ENCODE measurements around the gene SPDYA. TPM values are rescaled to one million over a fixed set of nuclear protein-coding genes. Genes with fewer than 3 reads are reported as not detected.

The SPDYA gene
- total and polyA plus RNA-seq, 2 donors from 2014 or later: 1.6 TPM; not detected in 1

DNA sequence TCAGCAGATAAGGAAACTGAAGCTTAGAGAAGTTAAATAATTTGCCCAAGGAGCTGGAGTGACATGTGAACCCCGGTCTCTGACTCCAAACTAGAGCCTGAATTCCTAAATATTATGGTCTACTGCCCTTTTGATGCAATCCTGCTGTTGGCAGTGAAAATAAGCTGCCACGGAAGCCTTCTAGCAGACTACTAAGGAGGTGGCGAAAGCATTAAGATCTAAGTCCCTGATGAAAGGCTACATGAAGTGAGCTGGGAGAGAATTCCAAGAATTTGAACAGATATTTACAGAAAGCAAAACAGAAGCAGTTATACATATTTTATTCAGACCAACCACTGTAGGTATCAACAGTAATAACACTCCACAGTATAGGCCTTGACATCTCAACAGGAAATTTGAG lies 31.4 kb downstream of the SPDYA start:
- Histone ChIP-seq H3K9me3 (ENCODE audit: control insufficient read depth in 2 of 3, insufficient read depth in 1 of 3, low read length in 3 of 3) (no peaks in the 10 kb centered on the region), H3K4me1 (ENCODE audit: control insufficient read depth in 2 of 3, insufficient read depth in 2 of 3, low read depth in 1 of 3, low read length in 3 of 3) (no peaks in the 10 kb centered on the region), H3K4me3 (ENCODE audit: low read length in 3 of 3) (no peak overlapping the region), H3K27me3 (ENCODE audit: control insufficient read depth, insufficient read depth, low read length) (no peaks in the 10 kb centered on the region), H3K9ac (ENCODE audit: low read length in 3 of 3) (no peak overlapping the region), H3K36me3 (ENCODE audit: control insufficient read depth in 2 of 3, insufficient read depth in 3 of 3, low read length in 3 of 3) (no peaks in the 10 kb centered on the region), H3K27ac (ENCODE audit: low read depth in 2 of 2, low read length in 2 of 2) (no peak overlapping the region)
- DNase-seq: peak in 2 of 5 donors; percentile 24 to 25
- intact Hi-C loops (cut with DNase I): no loop called here
- TF ChIP-seq, protein P1, sequence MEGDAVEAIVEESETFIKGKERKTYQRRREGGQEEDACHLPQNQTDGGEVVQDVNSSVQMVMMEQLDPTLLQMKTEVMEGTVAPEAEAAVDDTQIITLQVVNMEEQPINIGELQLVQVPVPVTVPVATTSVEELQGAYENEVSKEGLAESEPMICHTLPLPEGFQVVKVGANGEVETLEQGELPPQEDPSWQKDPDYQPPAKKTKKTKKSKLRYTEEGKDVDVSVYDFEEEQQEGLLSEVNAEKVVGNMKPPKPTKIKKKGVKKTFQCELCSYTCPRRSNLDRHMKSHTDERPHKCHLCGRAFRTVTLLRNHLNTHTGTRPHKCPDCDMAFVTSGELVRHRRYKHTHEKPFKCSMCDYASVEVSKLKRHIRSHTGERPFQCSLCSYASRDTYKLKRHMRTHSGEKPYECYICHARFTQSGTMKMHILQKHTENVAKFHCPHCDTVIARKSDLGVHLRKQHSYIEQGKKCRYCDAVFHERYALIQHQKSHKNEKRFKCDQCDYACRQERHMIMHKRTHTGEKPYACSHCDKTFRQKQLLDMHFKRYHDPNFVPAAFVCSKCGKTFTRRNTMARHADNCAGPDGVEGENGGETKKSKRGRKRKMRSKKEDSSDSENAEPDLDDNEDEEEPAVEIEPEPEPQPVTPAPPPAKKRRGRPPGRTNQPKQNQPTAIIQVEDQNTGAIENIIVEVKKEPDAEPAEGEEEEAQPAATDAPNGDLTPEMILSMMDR (IDR thresholded peaks at IDR 0.05; ENCODE audit: borderline replicate concordance, extremely low read depth, insufficient read depth): no peak
- no peak for FAIRE-seq

DNA sequence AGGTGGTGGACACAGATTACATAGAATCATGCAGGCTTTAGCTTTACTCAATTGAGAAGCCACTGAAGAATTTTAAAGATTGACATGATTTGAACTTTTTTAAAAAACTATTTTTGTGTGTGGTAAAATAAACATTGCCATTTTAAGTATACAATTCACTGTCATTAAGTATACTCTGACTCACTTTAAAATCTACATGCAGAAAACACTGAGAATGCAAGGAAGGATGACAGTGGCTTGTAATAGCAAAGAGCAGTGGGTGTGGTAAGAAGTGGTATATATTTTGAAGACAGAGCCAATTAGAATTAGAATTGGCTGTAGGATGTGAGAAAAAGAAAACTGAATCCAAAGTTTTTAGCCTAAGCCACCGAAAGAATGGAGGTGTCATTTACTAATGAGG lies 44.6 kb downstream of the SPDYA start:
- H3K4me1 ChIP-seq (ENCODE audit: control insufficient read depth in 2 of 3, insufficient read depth in 2 of 3, low read depth in 1 of 3, low read length in 3 of 3): no peaks in the 10 kb centered on the region
- FAIRE-seq: no peak
- no peak overlapping the region for H3K27ac ChIP-seq (ENCODE audit: low read depth in 2 of 2, low read length in 2 of 2)
- peaks cover 0 to 3% (median 0%) of the 10 kb centered on the region in 3 donors for H3K36me3 ChIP-seq (ENCODE audit: control insufficient read depth in 2 of 3, insufficient read depth in 3 of 3, low read length in 3 of 3)
- H3K9me3 ChIP-seq (ENCODE audit: control insufficient read depth in 2 of 3, insufficient read depth in 1 of 3, low read length in 3 of 3): no peaks in the 10 kb centered on the region
- DNase-seq: no peak
- intact Hi-C loops (cut with DNase I): no loop called here
- H3K27me3 ChIP-seq (ENCODE audit: control insufficient read depth, insufficient read depth, low read length): no peaks in the 10 kb centered on the region
- H3K4me3 ChIP-seq (ENCODE audit: low read length in 3 of 3): no peak overlapping the region
- TF ChIP-seq, protein P1 (IDR thresholded peaks at IDR 0.05; ENCODE audit: borderline replicate concordance, extremely low read depth, insufficient read depth): no peak
- no peak overlapping the region for H3K9ac ChIP-seq (ENCODE audit: low read length in 3 of 3)

DNA sequence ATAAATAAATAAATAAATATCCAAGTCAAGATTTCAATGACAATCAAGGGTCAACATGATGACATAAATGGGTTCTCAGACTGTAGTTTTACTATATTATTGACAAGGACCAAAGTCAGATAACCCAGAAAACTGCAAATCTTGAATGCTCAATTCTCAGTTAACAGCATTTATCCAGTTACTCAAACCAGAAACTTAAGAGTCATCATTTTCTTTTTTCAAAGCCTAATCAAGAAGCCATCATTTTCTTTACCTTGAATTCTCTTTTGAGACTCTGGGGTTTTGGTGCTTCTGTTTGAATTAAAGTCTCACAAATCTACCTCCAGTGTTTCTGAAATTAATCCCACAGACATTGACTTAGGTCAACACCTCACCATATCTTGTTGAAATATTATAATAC lies 45.3 kb downstream of the SPDYA start:
- DNase-seq (no peak), FAIRE-seq (no peak)
- Histone ChIP-seq H3K4me3 (ENCODE audit: low read length in 3 of 3) (no peak overlapping the region), H3K27me3 (ENCODE audit: control insufficient read depth, insufficient read depth, low read length) (no peaks in the 10 kb centered on the region), H3K9ac (ENCODE audit: low read length in 3 of 3) (no peak overlapping the region), H3K4me1 (ENCODE audit: control insufficient read depth in 2 of 3, insufficient read depth in 2 of 3, low read depth in 1 of 3, low read length in 3 of 3) (no peaks in the 10 kb centered on the region), H3K9me3 (ENCODE audit: control insufficient read depth in 2 of 3, insufficient read depth in 1 of 3, low read length in 3 of 3) (no peaks in the 10 kb centered on the region), H3K27ac (ENCODE audit: low read depth in 2 of 2, low read length in 2 of 2) (no peak overlapping the region), H3K36me3 (ENCODE audit: control insufficient read depth in 2 of 3, insufficient read depth in 3 of 3, low read length in 3 of 3) (peaks cover 0 to 7% (median 5%) of the 10 kb centered on the region in 3 donors)
- intact Hi-C loops (cut with DNase I): no loop called here
- TF ChIP-seq, protein P1 (IDR thresholded peaks at IDR 0.05; ENCODE audit: borderline replicate concordance, extremely low read depth, insufficient read depth): no peak

DNA sequence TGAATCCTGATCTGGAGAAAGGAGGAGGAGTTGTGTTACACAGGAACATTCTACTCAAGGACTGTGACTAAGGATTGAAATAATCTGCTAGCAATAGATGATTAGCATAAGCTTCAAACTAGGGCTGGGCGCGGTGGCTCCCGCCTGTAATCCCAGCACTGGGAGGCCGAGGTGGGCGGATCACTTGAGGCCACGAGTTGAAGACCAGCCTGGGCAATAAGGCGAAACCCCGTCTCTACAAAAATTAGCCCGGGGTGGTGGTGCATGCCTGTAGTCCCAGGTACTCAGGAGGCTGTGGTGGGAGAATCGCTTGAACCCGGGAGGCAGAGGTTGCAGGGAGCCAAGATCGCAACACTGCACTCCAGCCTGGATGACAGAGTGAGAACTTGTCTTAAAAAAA lies 58.0 kb downstream of the SPDYA start:
- Histone ChIP-seq H3K27ac (ENCODE audit: low read depth in 2 of 2, low read length in 2 of 2) (no peak overlapping the region), H3K9me3 (ENCODE audit: control insufficient read depth in 2 of 3, insufficient read depth in 1 of 3, low read length in 3 of 3) (no peaks in the 10 kb centered on the region), H3K9ac (ENCODE audit: low read length in 3 of 3) (peak overlapping the region in 1 of 3 donors; percentile 82), H3K36me3 (ENCODE audit: control insufficient read depth in 2 of 3, insufficient read depth in 3 of 3, low read length in 3 of 3) (no peaks in the 10 kb centered on the region), H3K27me3 (ENCODE audit: control insufficient read depth, insufficient read depth, low read length) (no peaks in the 10 kb centered on the region), H3K4me3 (ENCODE audit: low read length in 3 of 3) (peak overlapping the region; percentile 4 to 100 (median 93)), H3K4me1 (ENCODE audit: control insufficient read depth in 2 of 3, insufficient read depth in 2 of 3, low read depth in 1 of 3, low read length in 3 of 3) (peaks cover 4 to 14% (median 6%) of the 10 kb centered on the region in 3 donors)
- intact Hi-C loops (cut with DNase I): no loop called here
- FAIRE-seq: no peak
- DNase-seq: no peak
- TF ChIP-seq, protein P1 (IDR thresholded peaks at IDR 0.05; ENCODE audit: borderline replicate concordance, extremely low read depth, insufficient read depth): no peak
